ENCODE measurements around the gene SHE. TPM values are rescaled to one million over a fixed set of nuclear protein-coding genes. Genes with fewer than 3 reads are reported as not detected.

Gene SHE
- 1 to 10 TPM; 5.9 to 7.5 TPM for total RNA-seq
- polyA plus RNA-seq: 1 to 10 TPM; 3.1 to 3.5 TPM

- Histone ChIP-seq H3K4me3 (ENCODE audit: low read depth in 1 of 3, low read length in 3 of 3) (peak within 1 kb of the TSS; percentile 49 to 71 (median 67)), H3K36me3 (ENCODE audit: control insufficient read depth in 4 of 4, insufficient read depth in 3 of 4, low read depth in 1 of 4, low read length in 3 of 4) (peaks cover 0 to 2% (median 0%) of the 10 kb centered on the region in 4 donors), H3K27ac (ENCODE audit: low read depth in 1 of 2, low read length in 2 of 2) (peak within 1 kb of the TSS in 1 of 2 donors; percentile 36), H3K9me3 (ENCODE audit: control insufficient read depth in 4 of 4, low read length in 3 of 4) (peaks cover 0 to 2% (median 0%) of the 10 kb centered on the region in 4 donors), H3K4me1 (ENCODE audit: control insufficient read depth in 4 of 4, insufficient read depth in 4 of 4, low read length in 3 of 4) (peaks cover 4 to 12% (median 11%) of the 10 kb centered on the region in 4 donors), H3K9ac (ENCODE audit: low read depth in 1 of 2, low read length in 2 of 2) (no peak within 1 kb of the TSS), H3K27me3 (ENCODE audit: control insufficient read depth in 4 of 4, insufficient read depth in 4 of 4, low read length in 3 of 4) (no peaks in the 10 kb centered on the region)
- DNase-seq (ENCODE audit: low spot score): peak; percentile 41
- no peak for TF ChIP-seq NR2F2 (IDR thresholded peaks at IDR 0.05)
- 11% methylated on average over 90 of the region's 90 CpGs for WGBS
These were observed at the start of gene SHE, which contains the start of gene TDRD10 for GRCh38 chr1:154502066-154502743. SHE (minus strand) TSS chr1:154502412; CDS start chr1:154502026, 386 bp downstream. TDRD10 (plus strand) TSS chr1:154502219; CDS start chr1:154506904, 4,685 bp downstream.

DNA sequence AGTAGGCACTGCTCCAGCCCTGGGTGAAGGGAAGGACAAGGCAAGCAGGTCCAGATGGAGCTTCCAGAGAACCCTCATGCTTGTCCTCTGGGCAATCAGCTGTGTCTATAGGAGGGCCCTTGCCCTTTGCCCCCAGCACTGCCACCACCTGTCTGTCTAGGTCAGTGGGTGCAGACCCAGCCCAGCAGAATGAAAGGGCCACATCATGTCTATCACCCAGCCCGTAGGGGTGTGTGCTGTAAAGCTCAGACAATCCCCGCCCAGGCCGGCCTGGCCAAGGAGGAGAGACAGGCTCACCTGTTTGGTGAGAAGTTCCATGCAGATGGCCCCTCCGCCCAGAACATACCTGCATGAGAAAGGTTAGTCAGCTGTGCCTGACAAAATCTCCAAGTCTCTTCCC, 49.3 kb upstream of the SHE start:
- no peak for DNase-seq (ENCODE audit: low spot score)
- no peak for TF ChIP-seq ATF3 (IDR thresholded peaks at IDR 0.05)
- TF ChIP-seq RXRA (IDR thresholded peaks at IDR 0.05): no peak
- peak in 1 of 2 donors; percentile 12 for TF ChIP-seq HNF4A (conservative IDR thresholded peaks at IDR 0.05)
- TF ChIP-seq SP1 (IDR thresholded peaks at IDR 0.05): no peak
- no peak for TF ChIP-seq YY1 (IDR thresholded peaks at IDR 0.05)
- no peak for TF ChIP-seq GABPA (IDR thresholded peaks at IDR 0.05 in 1 of 2, conservative IDR thresholded peaks at IDR 0.05 in 1 of 2)
- no peak for TF ChIP-seq FOXA2 (IDR thresholded peaks at IDR 0.05)
- TF ChIP-seq CTCF (IDR thresholded peaks at IDR 0.05; ENCODE audit: low read depth, low read length, missing input control): no peak
- H3K27ac ChIP-seq (ENCODE audit: low read depth in 1 of 2, low read length in 2 of 2): no peak overlapping the region
- H3K9ac ChIP-seq (ENCODE audit: low read depth in 1 of 2, low read length in 2 of 2): no peak overlapping the region
- H3K4me3 ChIP-seq (ENCODE audit: low read depth in 1 of 3, low read length in 3 of 3): no peak overlapping the region
- H3K27me3 ChIP-seq (ENCODE audit: control insufficient read depth in 4 of 4, insufficient read depth in 4 of 4, low read length in 3 of 4): no peaks in the 10 kb centered on the region
- no peaks in the 10 kb centered on the region for H3K9me3 ChIP-seq (ENCODE audit: control insufficient read depth in 4 of 4, low read length in 3 of 4)
- 86% methylated on average over 4 of the region's 4 CpGs for WGBS
- peaks cover 11 to 48% (median 39%) of the 10 kb centered on the region in 4 donors for H3K4me1 ChIP-seq (ENCODE audit: control insufficient read depth in 4 of 4, insufficient read depth in 4 of 4, low read length in 3 of 4)
- H3K36me3 ChIP-seq (ENCODE audit: control insufficient read depth in 4 of 4, insufficient read depth in 3 of 4, low read depth in 1 of 4, low read length in 3 of 4): peaks cover 26 to 68% (median 55%) of the 10 kb centered on the region in 4 donors

DNA sequence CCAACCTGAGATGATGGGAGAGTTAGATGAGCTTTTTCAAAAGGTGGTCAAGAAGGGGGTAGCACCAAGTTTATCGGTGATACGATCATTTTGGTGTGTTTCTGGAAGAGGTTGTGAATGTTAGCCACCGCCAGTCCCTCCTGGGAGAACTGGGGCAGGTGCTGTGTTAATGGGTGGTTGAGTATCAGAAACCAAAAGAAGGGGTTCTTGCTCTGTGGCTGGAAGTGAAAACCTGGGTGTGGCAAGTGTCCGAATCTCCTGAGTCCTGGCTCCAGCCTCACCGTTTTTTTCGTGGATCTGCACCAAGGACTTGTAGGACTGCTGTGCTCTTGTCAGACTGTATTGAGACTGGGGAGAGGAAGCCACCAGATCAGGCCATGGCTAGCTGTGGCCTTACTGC, 48.4 kb upstream of the SHE start:
- H3K4me3 ChIP-seq (ENCODE audit: low read depth in 1 of 3, low read length in 3 of 3): no peak overlapping the region
- no peaks in the 10 kb centered on the region for H3K9me3 ChIP-seq (ENCODE audit: control insufficient read depth in 4 of 4, low read length in 3 of 4)
- H3K36me3 ChIP-seq (ENCODE audit: control insufficient read depth in 4 of 4, insufficient read depth in 3 of 4, low read depth in 1 of 4, low read length in 3 of 4): peaks cover 26 to 67% (median 54%) of the 10 kb centered on the region in 4 donors
- H3K9ac ChIP-seq (ENCODE audit: low read depth in 1 of 2, low read length in 2 of 2): no peak overlapping the region
- 78% methylated on average over 6 of the region's 6 CpGs for WGBS
- no peak overlapping the region for H3K27ac ChIP-seq (ENCODE audit: low read depth in 1 of 2, low read length in 2 of 2)
- DNase-seq (ENCODE audit: low spot score): no peak
- H3K4me1 ChIP-seq (ENCODE audit: control insufficient read depth in 4 of 4, insufficient read depth in 4 of 4, low read length in 3 of 4): peaks cover 12 to 45% (median 37%) of the 10 kb centered on the region in 4 donors
- no peaks in the 10 kb centered on the region for H3K27me3 ChIP-seq (ENCODE audit: control insufficient read depth in 4 of 4, insufficient read depth in 4 of 4, low read length in 3 of 4)
- TF ChIP-seq JUND (IDR thresholded peaks at IDR 0.05) (no peak), HNF4A (conservative IDR thresholded peaks at IDR 0.05) (no peak), HNF4G (IDR thresholded peaks at IDR 0.05) (no peak), FOXA1 (IDR thresholded peaks at IDR 0.05) (no peak), TAF1 (conservative IDR thresholded peaks at IDR 0.05) (no peak), ZBTB33 (IDR thresholded peaks at IDR 0.05) (no peak), GABPA (IDR thresholded peaks at IDR 0.05 in 1 of 2, conservative IDR thresholded peaks at IDR 0.05 in 1 of 2) (no peak), EGR1 (IDR thresholded peaks at IDR 0.05; ENCODE audit: low read depth in 2 of 2) (no peak), NR2F2 (IDR thresholded peaks at IDR 0.05) (no peak), CTCF (IDR thresholded peaks at IDR 0.05; ENCODE audit: low read depth, low read length, missing input control) (no peak), SP1 (IDR thresholded peaks at IDR 0.05) (no peak), RXRA (IDR thresholded peaks at IDR 0.05) (no peak), FOXA2 (IDR thresholded peaks at IDR 0.05) (no peak)
- TF ChIP-seq, protein P1, sequence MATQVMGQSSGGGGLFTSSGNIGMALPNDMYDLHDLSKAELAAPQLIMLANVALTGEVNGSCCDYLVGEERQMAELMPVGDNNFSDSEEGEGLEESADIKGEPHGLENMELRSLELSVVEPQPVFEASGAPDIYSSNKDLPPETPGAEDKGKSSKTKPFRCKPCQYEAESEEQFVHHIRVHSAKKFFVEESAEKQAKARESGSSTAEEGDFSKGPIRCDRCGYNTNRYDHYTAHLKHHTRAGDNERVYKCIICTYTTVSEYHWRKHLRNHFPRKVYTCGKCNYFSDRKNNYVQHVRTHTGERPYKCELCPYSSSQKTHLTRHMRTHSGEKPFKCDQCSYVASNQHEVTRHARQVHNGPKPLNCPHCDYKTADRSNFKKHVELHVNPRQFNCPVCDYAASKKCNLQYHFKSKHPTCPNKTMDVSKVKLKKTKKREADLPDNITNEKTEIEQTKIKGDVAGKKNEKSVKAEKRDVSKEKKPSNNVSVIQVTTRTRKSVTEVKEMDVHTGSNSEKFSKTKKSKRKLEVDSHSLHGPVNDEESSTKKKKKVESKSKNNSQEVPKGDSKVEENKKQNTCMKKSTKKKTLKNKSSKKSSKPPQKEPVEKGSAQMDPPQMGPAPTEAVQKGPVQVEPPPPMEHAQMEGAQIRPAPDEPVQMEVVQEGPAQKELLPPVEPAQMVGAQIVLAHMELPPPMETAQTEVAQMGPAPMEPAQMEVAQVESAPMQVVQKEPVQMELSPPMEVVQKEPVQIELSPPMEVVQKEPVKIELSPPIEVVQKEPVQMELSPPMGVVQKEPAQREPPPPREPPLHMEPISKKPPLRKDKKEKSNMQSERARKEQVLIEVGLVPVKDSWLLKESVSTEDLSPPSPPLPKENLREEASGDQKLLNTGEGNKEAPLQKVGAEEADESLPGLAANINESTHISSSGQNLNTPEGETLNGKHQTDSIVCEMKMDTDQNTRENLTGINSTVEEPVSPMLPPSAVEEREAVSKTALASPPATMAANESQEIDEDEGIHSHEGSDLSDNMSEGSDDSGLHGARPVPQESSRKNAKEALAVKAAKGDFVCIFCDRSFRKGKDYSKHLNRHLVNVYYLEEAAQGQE (IDR thresholded peaks at IDR 0.05): no peak

Data from liver (tissue), 9 donors.